Subcutaneous adipose tissue (tissue), 4 donors: ENCODE results near the gene EHMT2. TPM values are rescaled to one million over a fixed set of nuclear protein-coding genes. Genes with fewer than 3 reads are reported as not detected.

Source experiments
- CTCF ChIP-seq: fragments of 450-650 bp; IDR thresholded peaks from one replicate; pipeline ENCODE4 v1.5.1; 2016; ENCODE audit warnings: low read depth, mild to moderate bottlenecking, control low read depth, antibody characterized with exemption, moderate library complexity
- total RNA-seq, 4 donors: library from RNA; depleted of rRNA; stranded (reverse); fragments of >200 nt; gene quantifications; one replicate each; pipeline ENCODE4 v1.1.0, GENCODE V29; 2016

Gene EHMT2
- total RNA-seq, 4 donors from 2014 or later = 9.5 to 33.3 (median 23.3) TPM

- TF ChIP-seq CTCF = no peak
Measured at GRCh38 chr6:31878726-31879125, 18.8 kb downstream of the EHMT2 start, which contains the start of gene SLC44A4. TSS of gene SLC44A4 (minus strand) at chr6:31878997. CDS start at chr6:31878980, 17 bp downstream.

- no peak for TF ChIP-seq CTCF
Measured at GRCh38 chr6:31878222-31878621, 19.3 kb downstream of the EHMT2 start.

DNA sequence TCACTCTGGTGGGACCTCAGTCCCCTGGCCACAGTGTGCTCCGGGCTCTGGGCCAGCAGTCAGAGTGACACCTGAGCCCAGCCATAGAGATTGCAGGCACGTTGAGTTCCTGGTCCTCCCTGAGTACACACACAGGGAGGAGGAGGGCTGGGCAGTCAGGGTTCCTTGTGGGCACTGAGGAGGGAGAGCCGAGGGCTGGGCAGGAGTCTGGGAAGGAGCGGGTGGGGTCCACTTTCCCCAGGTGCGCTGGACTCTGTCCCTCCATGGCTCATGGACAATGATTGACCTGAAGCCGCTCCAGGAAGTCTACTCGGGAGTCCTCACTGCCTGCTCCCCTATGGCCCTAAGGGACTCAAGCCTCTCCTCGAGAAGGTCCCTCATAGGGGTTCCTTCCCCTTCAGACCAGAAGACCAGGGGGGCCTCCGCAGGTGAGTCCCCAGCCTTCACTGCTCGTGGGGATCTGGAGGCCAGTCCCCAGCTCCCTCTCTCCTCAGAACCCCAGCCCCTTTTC, 19.8 kb downstream of the EHMT2 start:
- TF ChIP-seq CTCF = no peak

DNA sequence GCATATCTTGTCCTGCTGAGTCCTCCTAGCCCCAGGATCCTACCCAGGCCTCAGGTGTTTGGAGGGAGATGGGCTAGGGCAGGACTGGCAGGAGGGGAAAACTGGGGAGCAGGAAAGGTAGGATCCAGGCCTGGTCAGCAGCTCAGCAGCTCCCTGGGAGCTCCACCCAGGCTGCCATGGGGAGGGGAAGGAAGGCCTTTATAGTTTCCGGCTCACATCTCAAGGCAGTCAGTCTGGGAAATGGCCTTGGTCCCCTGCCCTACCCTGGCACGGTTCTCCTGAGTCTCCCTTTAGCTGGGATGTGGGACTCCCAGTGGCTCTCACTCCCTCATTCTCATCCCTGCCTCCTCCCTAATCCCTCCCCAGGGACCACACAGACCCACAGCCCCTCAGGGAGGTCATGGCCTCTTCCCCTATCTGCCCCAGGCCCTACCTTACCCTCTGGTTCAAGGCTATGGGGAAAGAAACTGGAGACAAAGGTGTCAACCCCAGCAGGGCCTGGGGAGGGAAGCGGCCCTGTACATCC, 20.3 kb downstream of the EHMT2 start:
- no peak for TF ChIP-seq CTCF

- no peak for TF ChIP-seq CTCF
Measured at GRCh38 chr6:31876357-31876756, 21.1 kb downstream of the EHMT2 start.

GRCh38 chr6:31875877-31876276, 21.6 kb downstream of the EHMT2 start:
- TF ChIP-seq CTCF = no peak

GRCh38 chr6:31874836-31875572, 22.5 kb downstream of the EHMT2 start:
- TF ChIP-seq CTCF = no peak
